IMR-90 (cell line): Measurements from ENCODE around the gene CSNK1G2. TPM values are rescaled to one million over a fixed set of nuclear protein-coding genes. Genes with fewer than 3 reads are reported as not detected.

Source experiments
- ATAC-seq: fragments of 200-7000 bp; cut with Tn5 transposase; 2 replicates; pipeline ENCODE4 v1.9.1; 2020; ENCODE audit warnings: low read depth, mild to moderate bottlenecking, moderate library complexity
- BruUV-seq: library from RNA; stranded (reverse); fragments of 400-500 nt; replicated peaks from 2 replicates; lab custom pipeline; 2021; lab: Mats Ljungman, UMichigan
- CTCF ChIA-PET: fragments of 300-600 bp; formaldehyde crosslinking; extraction: SDS; loops from one replicate; lab custom pipeline; 2021; ENCODE audit warnings: antibody characterized with exemption; lab: Yijun Ruan, JAX
- POLR2A ChIA-PET: fragments of 300-600 bp; sonication (Branson Sonifier 250); formaldehyde crosslinking; loops from one replicate; lab custom pipeline; 2022; ENCODE audit warnings: antibody characterized with exemption; ENCODE audit not compliant: unreplicated experiment; lab: Charles Lee
- DNase-seq: peaks from one replicate; pipeline ENCODE4 v3.0.0; 2013
- H2AFZ ChIP-seq: replicated peaks from 2 replicates; pipeline ENCODE3; 2013; ENCODE audit warnings: low read length, mild to moderate bottlenecking; ENCODE audit not compliant: poor library complexity
- H2AK5ac ChIP-seq: 2 replicates; pipeline ENCODE4 v1.6.1; 2013; ENCODE audit warnings: low read depth, low read length, inconsistent platforms
- H2AK9ac ChIP-seq: replicated peaks from 2 replicates; pipeline ENCODE3; 2013; ENCODE audit warnings: mild to moderate bottlenecking, low read depth, low read length, moderate library complexity; ENCODE audit not compliant: poor library complexity
- H2BK120ac ChIP-seq: 2 replicates; pipeline ENCODE4 v1.6.1; 2013; ENCODE audit warnings: low read depth, low read length, inconsistent platforms
- H2BK15ac ChIP-seq: 3 replicates; pipeline ENCODE4 v1.6.1; 2013; ENCODE audit warnings: low read depth, low read length, inconsistent platforms
- H2BK20ac ChIP-seq: 2 replicates; pipeline ENCODE4 v1.6.1; 2013; ENCODE audit warnings: low read depth, mild to moderate bottlenecking, inconsistent platforms, low read length, moderate library complexity
- H2BK5ac ChIP-seq: 2 replicates; pipeline ENCODE4 v1.6.1; 2013; ENCODE audit warnings: mild to moderate bottlenecking, low read depth, low read length, inconsistent platforms; ENCODE audit not compliant: poor library complexity, severe bottlenecking
- H3K14ac ChIP-seq: replicated peaks from 2 replicates; pipeline ENCODE4 v1.6.1; 2013; ENCODE audit warnings: low read depth, low read length, inconsistent platforms
- H3K18ac ChIP-seq: 2 replicates; pipeline ENCODE4 v1.6.1; 2013; ENCODE audit warnings: low read depth, low read length, control low read depth
- H3K23ac ChIP-seq: 2 replicates; pipeline ENCODE4 v1.6.1; 2013; ENCODE audit warnings: low read depth, low read length, inconsistent platforms
- H3K27ac ChIP-seq: 2 replicates; pipeline ENCODE4 v1.5.1; 2013; ENCODE audit warnings: mild to moderate bottlenecking, control low read depth, low read length; ENCODE audit not compliant: insufficient read depth
- H3K27me3 ChIP-seq: 2 replicates; pipeline ENCODE4 v1.6.1; 2013; ENCODE audit warnings: low read length; ENCODE audit not compliant: control insufficient read depth, insufficient read depth
- H3K36me3 ChIP-seq: 2 replicates; pipeline ENCODE4 v1.6.1; 2013; ENCODE audit warnings: low read length, mixed read lengths; ENCODE audit not compliant: control insufficient read depth, insufficient read depth
- H3K4ac ChIP-seq: 2 replicates; pipeline ENCODE4 v1.6.1; 2013; ENCODE audit warnings: low read depth, low read length, inconsistent platforms
- H3K4me1 ChIP-seq: 2 replicates; pipeline ENCODE4 v1.6.1; 2013; ENCODE audit warnings: low read length, mixed read lengths; ENCODE audit not compliant: control insufficient read depth, insufficient read depth
- H3K4me2 ChIP-seq: 2 replicates; pipeline ENCODE4 v1.6.1; 2013; ENCODE audit warnings: low read depth, mild to moderate bottlenecking, control low read depth, low read length, moderate library complexity
- H3K4me3 ChIP-seq: 2 replicates; pipeline ENCODE4 v1.5.1; 2013; ENCODE audit warnings: low read depth, mild to moderate bottlenecking, control low read depth, low read length, moderate library complexity; ENCODE audit not compliant: insufficient read depth
- H3K56ac ChIP-seq: 2 replicates; pipeline ENCODE4 v1.6.1; 2013; ENCODE audit warnings: low read length, inconsistent platforms; ENCODE audit not compliant: insufficient read depth; ENCODE audit errors: extremely low read depth
- H3K79me1 ChIP-seq, 2 experiments: 2 replicates each; pipeline ENCODE4 v1.6.1; 2013; ENCODE audit warnings: low read length in 2 of 2, inconsistent platforms in 1 of 2, low read depth in 1 of 2
- H3K9ac ChIP-seq: 2 replicates; pipeline ENCODE4 v1.6.1; 2013; ENCODE audit warnings: low read depth, low read length, control low read depth
- H3K9me1 ChIP-seq: 2 replicates; pipeline ENCODE4 v1.6.1; 2013; ENCODE audit warnings: low read length, inconsistent platforms; ENCODE audit not compliant: insufficient read depth
- H3K9me3 ChIP-seq: 2 replicates; pipeline ENCODE4 v1.6.1; 2013; ENCODE audit warnings: low read length; ENCODE audit not compliant: control insufficient read depth, insufficient read depth
- H4K20me1 ChIP-seq: 2 replicates; pipeline ENCODE4 v1.6.1; 2013; ENCODE audit warnings: low read length, inconsistent platforms; ENCODE audit not compliant: insufficient read depth
- H4K5ac ChIP-seq: 2 replicates; pipeline ENCODE4 v1.6.1; 2013; ENCODE audit warnings: mild to moderate bottlenecking, low read depth, low read length, control low read depth
- H4K8ac ChIP-seq, 2 experiments: 2 replicates each; pipeline ENCODE4 v1.6.1; 2013; ENCODE audit warnings: low read depth in 2 of 2, low read length in 2 of 2, control low read depth in 1 of 2, inconsistent platforms in 1 of 2
- H4K91ac ChIP-seq: 2 replicates; pipeline ENCODE4 v1.6.1; 2013; ENCODE audit warnings: low read depth, low read length, inconsistent platforms; ENCODE audit not compliant: insufficient read depth
- POLR2A ChIP-seq: IDR thresholded peaks from 2 replicates; pipeline ENCODE4 v1.6.1; 2012; ENCODE audit warnings: mild to moderate bottlenecking, low read depth, low read length
- WGBS, 2 experiments: methylation state at CpG; one replicate each; pipeline versions ENCODE4 v1.1.5 to v1.1.7; 2013; ENCODE audit warnings: missing lambda C conversion rate in 2 of 2; ENCODE audit not compliant: insufficient read length in 1 of 2; ENCODE audit errors: extremely low coverage in 2 of 2; 5-methylcytosine and 5-hydroxymethylcytosine counted together
- dilution Hi-C: fragments of 300-500 bp; cut with HindIII; formaldehyde crosslinking; loops from one replicate; pipeline ENCODE4 v1.14.3; 2018; ENCODE audit warnings: low sequenced_read_pairs; ENCODE audit not compliant: unreplicated experiment
- in situ Hi-C: fragments of 300-500 bp; cut with MboI; formaldehyde crosslinking; loops from 3 replicates; pipeline ENCODE4 v1.14.3; 2019; ENCODE audit warnings: low sequenced_read_pairs, inconsistent platforms, mixed read lengths
- intact Hi-C: fragments of 100-400 bp; cut with micrococcal nuclease; formaldehyde crosslinking; loops from 2 replicates; pipeline ENCODE4 v1.10.0; 2022
- polyA plus RNA-seq, 3 experiments: library from polyadenylated mRNA; depleted of rRNA; stranded (reverse); fragments of >200 nt; gene quantifications; 2 replicates each; pipeline ENCODE4 v1.2.3, GENCODE V29; 2012; ENCODE audit warnings: low replicate concordance in 1 of 3
- total RNA-seq: library from RNA; depleted of rRNA; stranded (reverse); fragments of >200 nt; gene quantifications from 2 replicates; pipeline ENCODE4 v1.2.3, GENCODE V29; 2012

CSNK1G2 gene
- total and polyA plus RNA-seq, 2 of the 4 experiments (the other 2 are of a cell fraction), result 38.0 to 96.3 TPM

GRCh38 chr19:1956868-1957492 lies 16.0 kb downstream of the CSNK1G2 start:
- H4K20me1 ChIP-seq, result peaks cover 88% of the 10 kb centered on the region
- H3K27me3 ChIP-seq, result no peaks in the 10 kb centered on the region
- no peak overlapping the region for H4K8ac ChIP-seq
- dilution Hi-C loops, result no loop called here
- ChIA-PET CTCF (no interaction called here), POLR2A (no interaction called here)
- no peak overlapping the region for H2BK120ac ChIP-seq
- H2AK9ac ChIP-seq, result no peak overlapping the region
- no peaks in the 10 kb centered on the region for H3K4me1 ChIP-seq
- H3K9ac ChIP-seq, result no peak overlapping the region
- in situ Hi-C loops, result no loop called here
- H4K91ac ChIP-seq, result no peak overlapping the region
- no peak overlapping the region for H3K4me3 ChIP-seq
- BruUV-seq, result no TSS peak
- peaks cover 10% of the 10 kb centered on the region; the same call in 1 of the 2 replicates for H3K36me3 ChIP-seq
- ATAC-seq, result no peak
- H3K4ac ChIP-seq, result no peak overlapping the region
- no peak for DNase-seq
- H3K27ac ChIP-seq, result no peak overlapping the region
- no peak overlapping the region for H3K4me2 ChIP-seq
- H3K9me1 ChIP-seq, result peaks cover 4% of the 10 kb centered on the region; the same call in 1 of the 2 replicates
- no peak overlapping the region for H3K23ac ChIP-seq
- no peak overlapping the region for H2BK15ac ChIP-seq
- no peak overlapping the region for H3K18ac ChIP-seq
- H2AFZ ChIP-seq, result no peak overlapping the region
- no peak overlapping the region for H4K5ac ChIP-seq
- intact Hi-C loops, result no loop called here
- WGBS, 2 experiments, result 90% methylated on average over 4 of the region's 28 CpGs; no CpG with 5 or more reads in 1 of the 2 experiments
- no peak overlapping the region for H3K14ac ChIP-seq
- H3K79me1 ChIP-seq, result peaks cover 10 to 74% of the 10 kb centered on the region in 2 experiments; a peak in 3 of 4 replicates
- no peak overlapping the region for H3K56ac ChIP-seq
- no peaks in the 10 kb centered on the region for H3K9me3 ChIP-seq
- H2BK20ac ChIP-seq, result no peak overlapping the region
- H2BK5ac ChIP-seq, result no peak overlapping the region
- H2AK5ac ChIP-seq, result no peak overlapping the region
- TF ChIP-seq POLR2A, result no peak
